ENCODE data around the gene UBE2M.
"Not testable (repeated sequence)": the region's sequence is repeated elsewhere in the genome, so short reads cannot be mapped to it uniquely, and the experiment has no call there.

UBE2M gene

GRCh38 chr19:58511353-58512208 lies 46.8 kb downstream of the UBE2M start, which contains the start of gene SLC27A5:
Gene SLC27A5, minus strand, starts transcription at chr19:58511992. Its CDS starts 37 bp downstream, at chr19:58511955.
- H3K27me3 Mint-ChIP-seq: no peaks in the 10 kb centered on the region
- intact Hi-C loops (cut with micrococcal nuclease): no loop called here
- H3K27ac Mint-ChIP-seq: no peak within 1 kb of the TSS
- peaks cover 40% of the 10 kb centered on the region for H3K36me3 Mint-ChIP-seq (ENCODE audit: low read depth)
- H3K4me3 Mint-ChIP-seq: no peak within 1 kb of the TSS
- peaks cover 32% of the 10 kb centered on the region for H3K4me1 Mint-ChIP-seq (ENCODE audit: low read depth)
- H3K9me3 Mint-ChIP-seq: peaks cover 12% of the 10 kb centered on the region

- Mint-ChIP-seq H3K4me1 (ENCODE audit: low read depth) (peaks cover 19% of the 10 kb centered on the region), H3K36me3 (ENCODE audit: low read depth) (peaks cover 27% of the 10 kb centered on the region), H3K27me3 (no peaks in the 10 kb centered on the region), H3K9me3 (peaks cover 12% of the 10 kb centered on the region), H3K27ac (no peak overlapping the region), H3K4me3 (no peak overlapping the region)
- intact Hi-C loops (cut with micrococcal nuclease): no loop called here
These were observed 48.1 kb downstream of the UBE2M start for GRCh38 chr19:58510084-58510862.

- H3K36me3 Mint-ChIP-seq (ENCODE audit: low read depth): peaks cover 24% of the 10 kb centered on the region
- H3K4me1 Mint-ChIP-seq (ENCODE audit: low read depth): peaks cover 13% of the 10 kb centered on the region
- intact Hi-C loops (cut with micrococcal nuclease): no loop called here
- H3K9me3 Mint-ChIP-seq: peaks cover 12% of the 10 kb centered on the region
- no peaks in the 10 kb centered on the region for H3K27me3 Mint-ChIP-seq
- H3K27ac Mint-ChIP-seq: no peak overlapping the region
- H3K4me3 Mint-ChIP-seq: no peak overlapping the region
These were observed 48.7 kb downstream of the UBE2M start for GRCh38 chr19:58509731-58510083.

- Mint-ChIP-seq H3K36me3 (ENCODE audit: low read depth) (peaks cover 14% of the 10 kb centered on the region), H3K9me3 (peaks cover 14% of the 10 kb centered on the region)
- H3K4me3 Mint-ChIP-seq; H3K27ac Mint-ChIP-seq; H3K27me3 Mint-ChIP-seq; H3K4me1 Mint-ChIP-seq (ENCODE audit: low read depth); intact Hi-C loops (cut with micrococcal nuclease): not testable (repeated sequence)
These were observed 50.7 kb downstream of the UBE2M start for GRCh38 chr19:58507602-58508223.

Measured in dendritic cell treated with granulocyte-macrophage colony-stimulating factor and Interleukin-4, amounts not matched to agents 40 ng/mL and 50 ng/mL, for 4 days (primary cell).